Stimulated activated CD4-positive, alpha-beta T cell treated with anti-CD3 and anti-CD28 coated beads, Interleukin-1b, Interleukin-23, amount 100 ng/mL, for 48 hours (primary cell): ENCODE measurements around the gene UNC13D.

Source experiments
- DNase-seq: peaks from one replicate; pipeline ENCODE4 v3.0.0-alpha.2; 2020

UNC13D gene

GRCh38 chr17:75832652-75833400 lies 11.4 kb downstream of the UNC13D start:
- no peak for DNase-seq

GRCh38 chr17:75832164-75832651 lies 12.0 kb downstream of the UNC13D start:
- peak; percentile 49 for DNase-seq

GRCh38 chr17:75831032-75831571 lies 13.1 kb downstream of the UNC13D start:
- DNase-seq: no peak

GRCh38 chr17:75830164-75831031 lies 13.8 kb downstream of the UNC13D start:
- DNase-seq: peak; percentile 33

- DNase-seq: no peak
These were observed 14.5 kb downstream of the UNC13D start for GRCh38 chr17:75829747-75830146.

GRCh38 chr17:75828741-75829140 lies 15.5 kb downstream of the UNC13D start:
- DNase-seq: no peak

GRCh38 chr17:75828076-75828400 lies 16.2 kb downstream of the UNC13D start:
- DNase-seq: no peak

GRCh38 chr17:75827308-75828075 lies 16.7 kb downstream of the UNC13D start:
- DNase-seq: peak; percentile 66

- no peak for DNase-seq
These were observed 17.5 kb downstream of the UNC13D start for GRCh38 chr17:75826561-75827307.

- no peak for DNase-seq
These were observed 18.3 kb downstream of the UNC13D start for GRCh38 chr17:75825748-75826370.

- no peak for DNase-seq
These were observed 19.1 kb downstream of the UNC13D start for GRCh38 chr17:75825149-75825552.

GRCh38 chr17:75824666-75825065 lies 19.5 kb downstream of the UNC13D start:
- DNase-seq: no peak

GRCh38 chr17:75824050-75824552 lies 20.1 kb downstream of the UNC13D start:
- no peak for DNase-seq

GRCh38 chr17:75823257-75824041 lies 20.8 kb downstream of the UNC13D start:
- DNase-seq: no peak

GRCh38 chr17:75822800-75823166 lies 21.4 kb downstream of the UNC13D start:
- no peak for DNase-seq

GRCh38 chr17:75822119-75822799 lies 21.9 kb downstream of the UNC13D start:
- no peak for DNase-seq

- no peak for DNase-seq
These were observed 22.7 kb downstream of the UNC13D start for GRCh38 chr17:75821552-75821951.

GRCh38 chr17:75820094-75821080 lies 23.8 kb downstream of the UNC13D start:
- DNase-seq: no peak

GRCh38 chr17:75819678-75820077 lies 24.5 kb downstream of the UNC13D start:
- no peak for DNase-seq
